Right lobe of liver (tissue), 6 donors: ENCODE measurements around the gene SLC7A8. TPM values are rescaled to one million over a fixed set of nuclear protein-coding genes. Genes with fewer than 3 reads are reported as not detected.

Source experiments
- ATAC-seq, 4 donors: fragments of 200-7000 bp; cut with Tn5 transposase; one replicate each; pipeline ENCODE4 v1.9.1; 2020; ENCODE audit warnings: mild to moderate bottlenecking in 4 of 4, moderate library complexity in 4 of 4
- DNase-seq, 3 donors: peaks; one replicate each; pipeline ENCODE4 v3.0.0-alpha.2; 2020
- H3K27ac ChIP-seq, 3 donors: fragments of 200-600 bp; one replicate each; pipeline ENCODE4 v1.8.0; 2022
- H3K27me3 ChIP-seq, 2 donors: fragments of 200-600 bp; one replicate each; pipeline ENCODE4 v1.8.0; 2022
- H3K36me3 ChIP-seq, 4 donors: fragments of 200-600 bp; sonication (generic) in 1 of 4; one replicate each; pipeline versions ENCODE4 v1.5.1 to v1.8.0; 2017 to 2022; ENCODE audit warnings: control low read depth in 1 of 4
- H3K4me1 ChIP-seq, 4 donors: fragments of 200-600 bp; sonication (generic) in 1 of 4; one replicate each; pipeline versions ENCODE4 v1.5.1 to v1.8.0; 2017 to 2022; ENCODE audit warnings: control low read depth in 1 of 4
- H3K4me3 ChIP-seq, 3 donors: fragments of 200-600 bp; one replicate each; pipeline ENCODE4 v1.8.0; 2022
- H3K9me3 ChIP-seq, 4 donors: fragments of 200-600 bp; sonication (generic) in 1 of 4; one replicate each; pipeline versions ENCODE4 v1.5.1 to v1.8.0; 2017 to 2022; ENCODE audit warnings: control low read depth in 1 of 4
- POLR2A ChIP-seq: fragments of 450-650 bp; IDR thresholded peaks from one replicate; pipeline ENCODE4 v1.6.1; 2017; ENCODE audit warnings: antibody characterized with exemption, mild to moderate bottlenecking
- WGBS: methylation state at CpG from one replicate; pipeline ENCODE4 v1.1.6; 2018; ENCODE audit warnings: low coverage, low lambda C conversion rate; ENCODE audit not compliant: insufficient coverage; ENCODE audit errors: missing lambda C conversion rate; 5-methylcytosine and 5-hydroxymethylcytosine counted together
- intact Hi-C, 2 donors: fragments of 100-400 bp; cut with DNase I; formaldehyde crosslinking; loops; one replicate each; pipeline versions ENCODE4 v1.11.2 to v1.14.1; 2022
- total RNA-seq, 6 experiments: library from RNA; depleted of rRNA in 2 of 6; stranded (reverse); fragments of >200 nt in 2 of 6; fragmentation: NEBNext Ultra II Directional in 3 of 6; extraction: Animal tissue kit (Norgen Biotek cat#: 25700) in 3 of 6; gene quantifications; one replicate each; pipeline versions ENCODE4 v1.1.0 to v1.2.4, GENCODE V29; 2016 to 2023
- TF ChIP-seq, protein P1 (sequence below), 4 donors: fragments of 200-600 bp in 3 of 4; fragments of 450-650 bp in 1 of 4; IDR thresholded peaks; one replicate each; pipeline versions ENCODE4 v1.5.1 to v1.8.0; 2016 to 2022; ENCODE audit warnings: antibody characterized with exemption in 4 of 4, mild to moderate bottlenecking in 2 of 4
- donor health status: DM: no; HTN: yes; CAD: no.
- donor health status: DM: no; HTN: no; CAD: no.
- donor health status: DM: no; HTN: no; CAD: no.
- donor health status: DM: no; HTN: yes; CAD: no.
- donor health status: DM: no; HTN: yes; CAD: no.

The SLC7A8 gene
- total RNA-seq, 6 experiments from 2014 or later, result 3.2 to 10.1 (median 4.4) TPM

DNA sequence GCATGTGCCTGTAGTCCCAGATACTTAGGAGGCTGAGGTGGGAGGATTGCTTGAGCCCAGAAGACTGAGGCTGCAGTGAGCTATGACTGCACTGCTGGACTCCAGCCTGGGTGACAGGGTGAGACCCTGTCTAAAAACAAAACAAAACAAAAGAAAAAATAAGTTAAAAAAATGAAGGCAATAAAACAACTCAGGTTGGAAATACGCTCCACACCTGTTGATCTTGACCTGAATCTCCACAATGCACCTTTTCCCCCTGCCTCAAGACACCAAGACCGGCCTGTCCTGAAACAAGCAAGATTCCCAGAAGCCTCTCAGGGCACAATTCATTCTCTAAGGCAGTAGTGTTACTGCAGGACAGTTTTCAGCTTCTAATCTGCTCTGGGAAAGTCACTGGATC lies 43.6 kb downstream of the SLC7A8 start:
- ATAC-seq (no peak), DNase-seq (no peak)
- Histone ChIP-seq H3K27me3 (no peaks in the 10 kb centered on the region), H3K9me3 (no peaks in the 10 kb centered on the region), H3K4me3 (no peak overlapping the region), H3K4me1 (no peaks in the 10 kb centered on the region), H3K27ac (no peak overlapping the region), H3K36me3 (no peaks in the 10 kb centered on the region)
- TF ChIP-seq POLR2A, result no peak
- TF ChIP-seq, protein P1, sequence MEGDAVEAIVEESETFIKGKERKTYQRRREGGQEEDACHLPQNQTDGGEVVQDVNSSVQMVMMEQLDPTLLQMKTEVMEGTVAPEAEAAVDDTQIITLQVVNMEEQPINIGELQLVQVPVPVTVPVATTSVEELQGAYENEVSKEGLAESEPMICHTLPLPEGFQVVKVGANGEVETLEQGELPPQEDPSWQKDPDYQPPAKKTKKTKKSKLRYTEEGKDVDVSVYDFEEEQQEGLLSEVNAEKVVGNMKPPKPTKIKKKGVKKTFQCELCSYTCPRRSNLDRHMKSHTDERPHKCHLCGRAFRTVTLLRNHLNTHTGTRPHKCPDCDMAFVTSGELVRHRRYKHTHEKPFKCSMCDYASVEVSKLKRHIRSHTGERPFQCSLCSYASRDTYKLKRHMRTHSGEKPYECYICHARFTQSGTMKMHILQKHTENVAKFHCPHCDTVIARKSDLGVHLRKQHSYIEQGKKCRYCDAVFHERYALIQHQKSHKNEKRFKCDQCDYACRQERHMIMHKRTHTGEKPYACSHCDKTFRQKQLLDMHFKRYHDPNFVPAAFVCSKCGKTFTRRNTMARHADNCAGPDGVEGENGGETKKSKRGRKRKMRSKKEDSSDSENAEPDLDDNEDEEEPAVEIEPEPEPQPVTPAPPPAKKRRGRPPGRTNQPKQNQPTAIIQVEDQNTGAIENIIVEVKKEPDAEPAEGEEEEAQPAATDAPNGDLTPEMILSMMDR (IDR thresholded peaks at IDR 0.05), result no peak
- intact Hi-C loops, result no loop called here
- 82% methylated on average over 2 of the region's 2 CpGs for WGBS

DNA sequence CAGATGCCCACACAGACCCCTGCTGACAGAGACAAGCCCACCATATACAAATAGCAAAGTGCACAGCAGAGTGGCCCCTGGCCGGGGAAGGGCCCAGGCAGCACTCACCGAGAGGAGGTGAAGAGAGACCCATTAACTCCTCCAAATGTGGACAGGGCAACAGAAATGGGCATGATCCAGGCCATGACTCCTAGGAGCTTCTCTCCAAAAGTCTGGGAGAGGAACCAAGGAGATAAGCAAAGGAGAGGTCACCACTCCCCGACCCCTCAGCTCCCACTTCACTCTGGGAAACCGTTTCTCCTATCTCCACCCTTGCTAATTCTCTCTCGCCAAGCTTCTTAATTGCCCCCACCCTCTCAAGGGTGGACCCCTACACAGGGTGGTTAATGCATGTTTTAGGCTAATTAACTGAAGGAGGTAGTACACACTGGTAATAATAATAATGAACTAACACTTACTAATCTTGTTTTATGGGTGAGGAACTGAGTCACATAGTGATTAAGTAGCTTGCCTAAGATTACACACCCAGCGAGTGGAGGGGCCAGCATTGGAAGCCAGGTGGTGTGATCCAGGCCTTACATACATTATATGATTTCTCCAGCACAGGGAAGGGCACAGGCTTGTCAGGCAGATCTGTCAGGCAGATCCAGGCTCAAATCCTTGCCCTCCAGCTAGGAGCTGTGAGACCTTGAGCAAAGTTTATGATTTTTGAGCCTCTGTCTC lies 45.5 kb downstream of the SLC7A8 start:
- H3K4me3 ChIP-seq, result no peak overlapping the region
- TF ChIP-seq POLR2A, result no peak
- H3K36me3 ChIP-seq, result no peaks in the 10 kb centered on the region
- DNase-seq, result no peak
- H3K4me1 ChIP-seq, result no peaks in the 10 kb centered on the region
- H3K27ac ChIP-seq, result no peak overlapping the region
- intact Hi-C loops, result no loop called here
- no peak for ATAC-seq
- WGBS, result 69% methylated on average over 4 of the region's 6 CpGs
- no peaks in the 10 kb centered on the region for H3K9me3 ChIP-seq
- no peaks in the 10 kb centered on the region for H3K27me3 ChIP-seq

DNA sequence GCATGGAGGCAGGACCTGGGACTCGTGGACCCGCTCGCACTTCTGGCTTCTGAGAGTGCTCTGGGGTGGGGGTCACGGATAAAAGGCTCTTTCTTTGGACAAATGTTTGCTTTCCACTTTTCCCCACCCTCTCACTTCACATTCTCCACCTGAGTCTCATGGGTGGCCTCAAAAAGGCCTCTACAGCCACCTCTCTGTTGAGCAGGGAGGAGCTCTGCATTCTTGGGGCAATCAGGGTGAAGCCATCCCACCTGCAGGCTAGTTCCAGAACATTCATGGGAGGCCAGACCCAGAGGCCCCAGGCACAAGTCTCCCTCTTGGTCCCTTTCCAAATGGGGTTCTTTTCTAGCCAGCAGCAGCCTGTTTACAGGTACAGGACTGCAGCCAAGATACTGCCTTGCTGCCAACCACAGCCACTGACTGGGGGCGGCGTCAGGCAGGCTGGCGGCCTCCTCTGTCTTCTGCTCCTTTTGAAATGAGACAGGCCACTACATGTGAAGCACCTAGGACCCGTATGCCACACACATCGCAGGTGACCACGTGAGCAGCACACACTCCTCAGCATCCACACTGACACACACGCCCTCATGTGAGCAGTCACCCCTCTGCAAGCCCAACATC lies 46.2 kb downstream of the SLC7A8 start:
- no peak for DNase-seq
- no peak for ATAC-seq
- Histone ChIP-seq H3K4me1 (no peaks in the 10 kb centered on the region), H3K9me3 (no peaks in the 10 kb centered on the region), H3K27ac (no peak overlapping the region), H3K36me3 (no peaks in the 10 kb centered on the region), H3K27me3 (no peaks in the 10 kb centered on the region), H3K4me3 (no peak overlapping the region)
- TF ChIP-seq, protein P1 (IDR thresholded peaks at IDR 0.05), result no peak
- TF ChIP-seq POLR2A, result no peak
- no CpG with 5 or more reads among the region's 11 CpGs for WGBS
- intact Hi-C loops, result no loop called here

DNA sequence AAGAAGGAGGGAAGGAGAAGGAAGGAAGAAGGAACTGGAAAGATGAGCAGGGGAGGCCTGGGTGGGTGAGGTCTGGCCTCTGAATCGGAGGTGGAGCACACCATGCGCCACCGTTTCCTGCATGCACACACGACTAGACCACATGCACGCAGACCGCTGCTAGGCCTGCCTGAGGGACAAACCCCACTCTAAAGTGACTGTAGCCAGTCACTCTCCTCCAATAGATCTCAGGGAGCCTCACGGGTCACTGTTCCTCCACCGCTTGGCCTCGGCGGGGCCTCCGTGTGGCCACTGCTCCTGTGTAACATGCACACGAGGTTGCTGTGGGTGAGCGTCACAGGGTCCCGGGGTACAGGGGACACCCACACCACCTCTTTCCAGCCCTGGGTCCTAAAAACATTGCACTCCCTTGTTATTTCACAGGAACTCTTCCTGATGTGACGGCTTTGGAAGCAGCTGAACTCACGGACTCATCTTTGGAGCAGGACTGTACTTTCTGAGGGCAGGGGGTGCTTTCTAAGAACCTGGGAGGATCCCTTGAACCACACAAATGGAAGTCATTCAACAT lies 46.8 kb downstream of the SLC7A8 start:
- intact Hi-C loops, result no loop called here
- H3K27me3 ChIP-seq, result no peaks in the 10 kb centered on the region
- no peaks in the 10 kb centered on the region for H3K36me3 ChIP-seq
- DNase-seq (no peak), ATAC-seq (peak in 1 of 4 donors; percentile 31)
- no peak overlapping the region for H3K27ac ChIP-seq
- WGBS, result 64% methylated on average over 7 of the region's 16 CpGs
- TF ChIP-seq, protein P1 (IDR thresholded peaks at IDR 0.05), result no peak
- TF ChIP-seq POLR2A, result no peak
- no peak overlapping the region for H3K4me3 ChIP-seq
- no peaks in the 10 kb centered on the region for H3K4me1 ChIP-seq
- H3K9me3 ChIP-seq, result no peaks in the 10 kb centered on the region

DNA sequence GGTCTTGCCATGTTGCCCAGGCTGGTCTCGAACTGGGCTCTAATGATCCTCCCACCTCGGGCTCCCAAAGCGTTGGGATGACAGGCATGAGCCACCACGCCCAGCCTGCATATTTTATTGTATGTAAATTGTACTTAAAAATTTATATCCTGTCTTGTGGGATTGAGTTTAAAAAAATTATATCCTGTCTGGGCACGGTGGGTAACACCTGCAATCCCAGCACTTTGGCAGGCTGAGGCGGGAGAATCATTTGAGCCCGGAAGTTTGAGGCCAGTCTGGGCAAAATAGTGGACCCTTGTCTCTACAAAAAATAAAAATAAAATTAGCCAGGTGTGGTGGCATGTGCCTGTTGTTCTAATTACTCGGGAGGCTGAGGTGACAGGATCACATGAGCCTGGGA lies 50.5 kb downstream of the SLC7A8 start:
- no peak for DNase-seq
- Histone ChIP-seq H3K9me3 (no peaks in the 10 kb centered on the region), H3K4me1 (no peaks in the 10 kb centered on the region), H3K27ac (no peak overlapping the region), H3K27me3 (no peaks in the 10 kb centered on the region), H3K36me3 (no peaks in the 10 kb centered on the region), H3K4me3 (no peak overlapping the region)
- intact Hi-C loops, result no loop called here
- no peak for ATAC-seq
- no peak for TF ChIP-seq POLR2A
- TF ChIP-seq, protein P1 (IDR thresholded peaks at IDR 0.05), result no peak
- WGBS, result 56% methylated on average over 7 of the region's 8 CpGs
